WTC11 (cell line): ENCODE results near the gene MCM3AP. TPM values are rescaled to one million over a fixed set of nuclear protein-coding genes. Genes with fewer than 3 reads are reported as not detected.

Source experiments
- ATAC-seq: fragments of 200-7000 bp; cut with Tn5 transposase; 2 replicates; pipeline ENCODE4 v1.10.0; 2021; ENCODE audit warnings: mild to moderate bottlenecking, moderate library complexity
- CTCF ChIA-PET: fragments of 300-600 bp; sonication (Branson Sonifier 250); formaldehyde crosslinking; loops from one replicate; lab custom pipeline; 2021; ENCODE audit warnings: antibody characterized with exemption; lab: Charles Lee
- POLR2A ChIA-PET: fragments of 350-600 bp; sonication (Branson Sonifier 250); formaldehyde crosslinking; loops from one replicate; lab custom pipeline; 2021; ENCODE audit warnings: antibody characterized with exemption; lab: Charles Lee
- DNase-seq: peaks from one replicate; pipeline ENCODE4 v3.0.0; 2021; ENCODE audit warnings: low spot score
- H3K27ac Mint-ChIP-seq: 2 replicates; pipeline ENCODE4 v1.8.0; 2021; ENCODE audit warnings: mixed read lengths
- H3K27me3 Mint-ChIP-seq: 2 replicates; pipeline ENCODE4 v1.8.0; 2021; ENCODE audit warnings: low read depth, mild to moderate bottlenecking, moderate library complexity, mixed read lengths
- H3K36me3 Mint-ChIP-seq: 2 replicates; pipeline ENCODE4 v1.8.0; 2021; ENCODE audit warnings: mixed read lengths
- H3K4me1 Mint-ChIP-seq: 2 replicates; pipeline ENCODE4 v1.8.0; 2022; ENCODE audit warnings: mixed read lengths
- H3K4me3 Mint-ChIP-seq: 2 replicates; pipeline ENCODE4 v1.8.0; 2021; ENCODE audit warnings: mild to moderate bottlenecking, moderate library complexity, mixed read lengths
- H3K9me3 Mint-ChIP-seq: 2 replicates; pipeline ENCODE4 v1.8.0; 2021; ENCODE audit warnings: mixed read lengths
- ARID4B ChIP-seq: sonication (generic); formaldehyde crosslinking; IDR thresholded peaks from 2 replicates; pipeline ENCODE4 v1.8.0; 2023; ENCODE audit warnings: missing genetic modification reagents, mild to moderate bottlenecking, borderline replicate concordance
- CDX4 ChIP-seq: fragments of 250-450 bp; sonication (Bioruptor Pico); IDR thresholded peaks from 2 replicates; pipeline ENCODE4 v1.9.0; 2021; ENCODE audit warnings: moderate library complexity, mild to moderate bottlenecking, inconsistent platforms, borderline replicate concordance
- EMX1 ChIP-seq: fragments of 250-450 bp; sonication (Bioruptor Pico); IDR thresholded peaks from 2 replicates; pipeline ENCODE4 v1.8.0; 2021; ENCODE audit warnings: mild to moderate bottlenecking
- ESRRA ChIP-seq: sonication (generic); formaldehyde crosslinking; IDR thresholded peaks from 2 replicates; pipeline ENCODE4 v1.8.1; 2022; ENCODE audit warnings: mild to moderate bottlenecking, missing genetic modification reagents, borderline replicate concordance
- FOXK1 ChIP-seq: sonication (generic); formaldehyde crosslinking; IDR thresholded peaks from 2 replicates; pipeline ENCODE4 v1.8.0; 2022; ENCODE audit warnings: mild to moderate bottlenecking, moderate library complexity, missing genetic modification reagents
- GABPB1 ChIP-seq: sonication (generic); formaldehyde crosslinking; IDR thresholded peaks from 2 replicates; pipeline ENCODE4 v1.8.1; 2023; ENCODE audit warnings: mild to moderate bottlenecking, missing genetic modification reagents
- IRF1 ChIP-seq: sonication (generic); formaldehyde crosslinking; IDR thresholded peaks from 2 replicates; pipeline ENCODE4 v1.8.0; 2023; ENCODE audit warnings: missing genetic modification reagents
- JAZF1 ChIP-seq: fragments of 250-450 bp; sonication (Bioruptor Pico); IDR thresholded peaks from 2 replicates; pipeline ENCODE4 v1.9.0; 2021; ENCODE audit warnings: moderate library complexity, mild to moderate bottlenecking, inconsistent platforms
- NFYB ChIP-seq: sonication (generic); formaldehyde crosslinking; conservative IDR thresholded peaks from 2 replicates; pipeline ENCODE4 v1.8.0; 2022; ENCODE audit warnings: low read depth, missing genetic modification reagents
- NR3C1 ChIP-seq: sonication (generic); formaldehyde crosslinking; conservative IDR thresholded peaks from 2 replicates; pipeline ENCODE4 v1.8.1; 2023; ENCODE audit warnings: low read depth, mild to moderate bottlenecking, missing genetic modification reagents
- SMAD3 ChIP-seq: sonication (generic); formaldehyde crosslinking; IDR thresholded peaks from 2 replicates; pipeline ENCODE4 v1.8.0; 2022; ENCODE audit warnings: missing genetic modification reagents, mild to moderate bottlenecking, borderline replicate concordance
- ZNF138 ChIP-seq: sonication (generic); formaldehyde crosslinking; conservative IDR thresholded peaks from 2 replicates; pipeline ENCODE4 v1.8.1; 2022; ENCODE audit warnings: mild to moderate bottlenecking, moderate library complexity, missing genetic modification reagents
- ZNF281 ChIP-seq: sonication (generic); formaldehyde crosslinking; IDR thresholded peaks from 2 replicates; pipeline ENCODE4 v1.8.0; 2023; ENCODE audit warnings: mild to moderate bottlenecking, missing genetic modification reagents
- ZNF532 ChIP-seq: fragments of 250-450 bp; sonication (Bioruptor Pico); IDR thresholded peaks from 2 replicates; pipeline ENCODE4 v1.9.0; 2021; ENCODE audit warnings: mild to moderate bottlenecking, borderline replicate concordance
- total RNA-seq: library from RNA; stranded (reverse); gene quantifications from 3 replicates; pipeline ENCODE4 v1.2.3, GENCODE V29; 2021

The MCM3AP gene
- total RNA-seq, 1 experiment from 2014 or later = 167 TPM

- peaks cover 6% of the 10 kb centered on the region; the same call in 1 of the 2 replicates for H3K9me3 Mint-ChIP-seq
- ChIA-PET POLR2A (interaction anchor here (0.6 kb wide), 1 partner anchor 1261 kb away, joined by 3 read pairs; no protein-coding TSS in a partner anchor), CTCF (interaction anchor here (2.2 kb wide), 1 partner anchor 48 kb away, joined by 7 read pairs; no protein-coding TSS in a partner anchor)
- H3K27ac Mint-ChIP-seq = no peak overlapping the region
- TF ChIP-seq NR3C1 (CRISPR knock-in tag) = no peak
- TF ChIP-seq ZNF281 = no peak
- TF ChIP-seq CDX4 (CRISPR knock-in tag) = no peak
- no peak for TF ChIP-seq SMAD3 (CRISPR knock-in tag)
- no peak for TF ChIP-seq GABPB1 (CRISPR knock-in tag)
- no peak for TF ChIP-seq FOXK1 (CRISPR knock-in tag)
- no peak for TF ChIP-seq NFYB (CRISPR knock-in tag)
- no peak for TF ChIP-seq ESRRA (CRISPR knock-in tag)
- TF ChIP-seq ZNF138 (CRISPR knock-in tag) = no peak
- no peak for TF ChIP-seq ARID4B (CRISPR knock-in tag)
- no peak for TF ChIP-seq JAZF1
- no peak for TF ChIP-seq EMX1 (CRISPR knock-in tag)
- no peak for TF ChIP-seq IRF1
- TF ChIP-seq ZNF532 (CRISPR knock-in tag) = no peak
- DNase-seq = no peak
- peaks cover 37% of the 10 kb centered on the region for H3K36me3 Mint-ChIP-seq
- peaks cover 17% of the 10 kb centered on the region for H3K4me1 Mint-ChIP-seq
- no peak overlapping the region for H3K4me3 Mint-ChIP-seq
- no peak for ATAC-seq
- no peaks in the 10 kb centered on the region for H3K27me3 Mint-ChIP-seq
Observed at GRCh38 chr21:46190491-46191131, 94.8 kb downstream of the MCM3AP start.
